Liver (tissue), 9 donors: ENCODE measurements around the gene ST8SIA6. TPM values are rescaled to one million over a fixed set of nuclear protein-coding genes. Genes with fewer than 3 reads are reported as not detected.

Source experiments
- DNase-seq: peaks from one replicate; pipeline ENCODE4 v3.0.0-alpha.2; 2017; ENCODE audit warnings: low spot score
- H3K27ac ChIP-seq, 2 donors: one replicate each; pipeline ENCODE4 v1.7.0; 2013; ENCODE audit warnings: inconsistent platforms in 2 of 2, low read length in 2 of 2, control low read depth in 1 of 2, low read depth in 1 of 2, mild to moderate bottlenecking in 1 of 2
- H3K27me3 ChIP-seq, 4 donors: one replicate each; pipeline versions ENCODE4 v1.6.1 to v1.7.0; 2013; ENCODE audit warnings: low read length in 3 of 4, inconsistent platforms in 1 of 4, mild to moderate bottlenecking in 1 of 4, moderate library complexity in 1 of 4; ENCODE audit not compliant: control insufficient read depth in 4 of 4, insufficient read depth in 4 of 4
- H3K36me3 ChIP-seq, 4 donors: one replicate each; pipeline versions ENCODE4 v1.6.1 to v1.7.0; 2013; ENCODE audit warnings: low read length in 3 of 4, mild to moderate bottlenecking in 3 of 4, low read depth in 1 of 4, moderate library complexity in 1 of 4; ENCODE audit not compliant: control insufficient read depth in 4 of 4, insufficient read depth in 3 of 4
- H3K4me1 ChIP-seq, 4 donors: one replicate each; pipeline versions ENCODE4 v1.6.1 to v1.7.0; 2013; ENCODE audit warnings: low read length in 3 of 4, mild to moderate bottlenecking in 3 of 4, moderate library complexity in 1 of 4; ENCODE audit not compliant: control insufficient read depth in 4 of 4, insufficient read depth in 4 of 4
- H3K4me3 ChIP-seq, 3 donors: one replicate each; pipeline versions ENCODE4 v1.6.1 to v1.7.0; 2013; ENCODE audit warnings: low read length in 3 of 3, control low read depth in 1 of 3, low read depth in 1 of 3, mild to moderate bottlenecking in 1 of 3
- H3K9ac ChIP-seq, 2 donors: one replicate each; pipeline ENCODE4 v1.7.0; 2013; ENCODE audit warnings: low read length in 2 of 2, mild to moderate bottlenecking in 2 of 2, moderate library complexity in 2 of 2, control low read depth in 1 of 2, low read depth in 1 of 2
- H3K9me3 ChIP-seq, 4 donors: one replicate each; pipeline versions ENCODE4 v1.6.1 to v1.7.0; 2013; ENCODE audit warnings: low read length in 3 of 4; ENCODE audit not compliant: control insufficient read depth in 4 of 4
- ATF3 ChIP-seq: IDR thresholded peaks from 2 replicates; pipeline ENCODE4 v1.6.1; 2016; ENCODE audit warnings: antibody characterized with exemption
- CTCF ChIP-seq: fragments of 150-350 bp; IDR thresholded peaks from 2 replicates; pipeline ENCODE4 v1.5.1; 2017; ENCODE audit warnings: improper control_type of control experiment, low read depth, low read length; ENCODE audit not compliant: missing input control
- EGR1 ChIP-seq, 2 donors: IDR thresholded peaks; 2 replicates each; pipeline ENCODE4 v1.6.1; 2016 to 2018; ENCODE audit warnings: antibody characterized with exemption in 2 of 2, low read depth in 2 of 2
- FOXA1 ChIP-seq: IDR thresholded peaks from 2 replicates; pipeline ENCODE4 v1.6.1; 2016; ENCODE audit warnings: antibody characterized with exemption
- GABPA ChIP-seq, 2 donors: IDR thresholded peaks in 1 of 2; conservative IDR thresholded peaks in 1 of 2; 2 replicates each; pipeline ENCODE4 v1.6.1; 2016; ENCODE audit warnings: antibody characterized with exemption in 2 of 2, mild to moderate bottlenecking in 1 of 2, moderate library complexity in 1 of 2
- HNF4A ChIP-seq, 2 donors: conservative IDR thresholded peaks; 2 replicates each; pipeline ENCODE4 v1.6.1; 2016; ENCODE audit warnings: antibody characterized with exemption in 2 of 2, mild to moderate bottlenecking in 2 of 2
- JUND ChIP-seq, 2 donors: IDR thresholded peaks; 2 replicates each; pipeline ENCODE4 v1.6.1; 2016; ENCODE audit warnings: antibody characterized with exemption in 2 of 2
- NR2F2 ChIP-seq: IDR thresholded peaks from 2 replicates; pipeline ENCODE4 v1.6.1; 2016; ENCODE audit warnings: antibody characterized with exemption
- RAD21 ChIP-seq, 2 donors: IDR thresholded peaks; 2 replicates each; pipeline ENCODE4 v1.6.1; 2016; ENCODE audit warnings: antibody characterized with exemption in 2 of 2, mild to moderate bottlenecking in 2 of 2
- SP1 ChIP-seq: IDR thresholded peaks from 2 replicates; pipeline ENCODE4 v1.6.1; 2018; ENCODE audit warnings: antibody characterized with exemption, mild to moderate bottlenecking
- TAF1 ChIP-seq: conservative IDR thresholded peaks from 2 replicates; pipeline ENCODE4 v1.6.1; 2016; ENCODE audit warnings: antibody characterized with exemption, mild to moderate bottlenecking
- YY1 ChIP-seq: IDR thresholded peaks from 2 replicates; pipeline ENCODE4 v1.6.1; 2016; ENCODE audit warnings: antibody characterized with exemption, mild to moderate bottlenecking
- WGBS: extraction: QIAGEN DNeasy Blood & Tissue Kit; methylation state at CpG from one replicate; pipeline ENCODE4 v1.1.7; 2013; 5-methylcytosine and 5-hydroxymethylcytosine counted together
- polyA plus RNA-seq, 2 donors: library from polyadenylated mRNA; stranded (reverse) in 1 of 2; unstranded in 1 of 2; fragments of 200-250 nt in 1 of 2; fragments of >200 nt in 1 of 2; fragmentation: Nextera tagmentation in 1 of 2; extraction: Ambion mirVana in 1 of 2; gene quantifications; one replicate each; pipeline versions ENCODE4 v1.2.1 to v1.2.3, GENCODE V29; 2013 to 2015
- total RNA-seq, 2 donors: library from RNA; depleted of rRNA; stranded (reverse); fragments of >200 nt; gene quantifications; one replicate each; pipeline ENCODE4 v1.2.3, GENCODE V29; 2014
- TF ChIP-seq, protein P1 (sequence below): IDR thresholded peaks from 2 replicates; pipeline ENCODE4 v1.6.1; 2016; ENCODE audit warnings: antibody characterized with exemption, mild to moderate bottlenecking
- TF ChIP-seq, protein P2 (sequence below): IDR thresholded peaks from 2 replicates; pipeline ENCODE4 v1.6.1; 2016; ENCODE audit warnings: antibody characterized with exemption
- donor health status: healthy.
- donor health status: healthy.
- donor health status: healthy.
- donor health status: healthy.
- donor health status: healthy.

Gene ST8SIA6
- total and polyA plus RNA-seq, 4 donors: 0.53 to 5.8 (median 1.0) TPM

GRCh38 chr10:17396004-17396403 is 58.4 kb downstream of the ST8SIA6 start:
- H3K9ac ChIP-seq: no peak overlapping the region
- H3K4me1 ChIP-seq: no peaks in the 10 kb centered on the region
- no peak for DNase-seq
- no peak overlapping the region for H3K27ac ChIP-seq
- no peaks in the 10 kb centered on the region for H3K36me3 ChIP-seq
- H3K27me3 ChIP-seq: peaks cover 0 to 3% (median 0%) of the 10 kb centered on the region in 4 donors
- H3K4me3 ChIP-seq: no peak overlapping the region
- WGBS: 88% methylated on average over 3 of the region's 3 CpGs
- no peaks in the 10 kb centered on the region for H3K9me3 ChIP-seq
- TF ChIP-seq HNF4A (conservative IDR thresholded peaks at IDR 0.05) (no peak), RAD21 (IDR thresholded peaks at IDR 0.05) (no peak), TAF1 (no peak), ATF3 (no peak), GABPA (IDR thresholded peaks at IDR 0.05 in 1 of 2, conservative IDR thresholded peaks at IDR 0.05 in 1 of 2) (no peak), FOXA1 (no peak), EGR1 (IDR thresholded peaks at IDR 0.05; ENCODE audit: low read depth in 2 of 2) (no peak), CTCF (no peak), JUND (IDR thresholded peaks at IDR 0.05) (no peak), SP1 (no peak), NR2F2 (no peak), YY1 (no peak)
- TF ChIP-seq, protein P1, sequence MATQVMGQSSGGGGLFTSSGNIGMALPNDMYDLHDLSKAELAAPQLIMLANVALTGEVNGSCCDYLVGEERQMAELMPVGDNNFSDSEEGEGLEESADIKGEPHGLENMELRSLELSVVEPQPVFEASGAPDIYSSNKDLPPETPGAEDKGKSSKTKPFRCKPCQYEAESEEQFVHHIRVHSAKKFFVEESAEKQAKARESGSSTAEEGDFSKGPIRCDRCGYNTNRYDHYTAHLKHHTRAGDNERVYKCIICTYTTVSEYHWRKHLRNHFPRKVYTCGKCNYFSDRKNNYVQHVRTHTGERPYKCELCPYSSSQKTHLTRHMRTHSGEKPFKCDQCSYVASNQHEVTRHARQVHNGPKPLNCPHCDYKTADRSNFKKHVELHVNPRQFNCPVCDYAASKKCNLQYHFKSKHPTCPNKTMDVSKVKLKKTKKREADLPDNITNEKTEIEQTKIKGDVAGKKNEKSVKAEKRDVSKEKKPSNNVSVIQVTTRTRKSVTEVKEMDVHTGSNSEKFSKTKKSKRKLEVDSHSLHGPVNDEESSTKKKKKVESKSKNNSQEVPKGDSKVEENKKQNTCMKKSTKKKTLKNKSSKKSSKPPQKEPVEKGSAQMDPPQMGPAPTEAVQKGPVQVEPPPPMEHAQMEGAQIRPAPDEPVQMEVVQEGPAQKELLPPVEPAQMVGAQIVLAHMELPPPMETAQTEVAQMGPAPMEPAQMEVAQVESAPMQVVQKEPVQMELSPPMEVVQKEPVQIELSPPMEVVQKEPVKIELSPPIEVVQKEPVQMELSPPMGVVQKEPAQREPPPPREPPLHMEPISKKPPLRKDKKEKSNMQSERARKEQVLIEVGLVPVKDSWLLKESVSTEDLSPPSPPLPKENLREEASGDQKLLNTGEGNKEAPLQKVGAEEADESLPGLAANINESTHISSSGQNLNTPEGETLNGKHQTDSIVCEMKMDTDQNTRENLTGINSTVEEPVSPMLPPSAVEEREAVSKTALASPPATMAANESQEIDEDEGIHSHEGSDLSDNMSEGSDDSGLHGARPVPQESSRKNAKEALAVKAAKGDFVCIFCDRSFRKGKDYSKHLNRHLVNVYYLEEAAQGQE: no peak
- TF ChIP-seq, protein P2, sequence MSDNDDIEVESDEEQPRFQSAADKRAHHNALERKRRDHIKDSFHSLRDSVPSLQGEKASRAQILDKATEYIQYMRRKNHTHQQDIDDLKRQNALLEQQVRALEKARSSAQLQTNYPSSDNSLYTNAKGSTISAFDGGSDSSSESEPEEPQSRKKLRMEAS: no peak

DNA sequence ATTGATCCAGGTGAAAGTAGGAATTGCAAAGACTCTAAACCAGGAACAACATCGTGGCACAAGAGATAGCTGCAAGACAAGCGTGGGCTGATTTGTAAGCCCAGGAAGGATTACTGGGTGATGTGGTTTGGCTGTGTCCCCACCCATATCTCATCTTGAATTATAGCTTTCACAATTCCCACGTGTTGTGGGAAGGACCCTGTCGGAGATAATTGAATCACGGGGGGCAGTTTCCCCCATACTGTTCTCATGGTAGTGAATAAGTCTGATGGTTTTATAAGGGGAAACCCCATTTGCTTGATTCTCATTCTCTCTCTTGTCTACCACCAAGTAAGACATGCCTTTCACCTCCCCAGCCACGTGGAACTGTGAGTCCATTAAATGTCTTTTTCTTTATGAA is 59.5 kb downstream of the ST8SIA6 start:
- Histone ChIP-seq H3K4me3 (no peak overlapping the region), H3K27me3 (peaks cover 0 to 3% (median 0%) of the 10 kb centered on the region in 4 donors), H3K9ac (no peak overlapping the region), H3K27ac (no peak overlapping the region), H3K36me3 (no peaks in the 10 kb centered on the region), H3K9me3 (no peaks in the 10 kb centered on the region), H3K4me1 (no peaks in the 10 kb centered on the region)
- TF ChIP-seq TAF1: no peak
- no peak for TF ChIP-seq NR2F2
- no peak for TF ChIP-seq RAD21 (IDR thresholded peaks at IDR 0.05)
- no peak for DNase-seq
- WGBS: 55% methylated on average over 6 of the region's 6 CpGs
